Fibroblast of mammary gland (primary cell): Measurements from ENCODE around the gene CDH13.

Experiments
- DNase-seq: peaks from one replicate; pipeline ENCODE4 v3.0.0-alpha.2; 2010; ENCODE audit warnings: low read depth
- H3K4me3 ChIP-seq: 2 replicates; pipeline ENCODE4 v1.5.1; 2011; ENCODE audit warnings: low read depth, mild to moderate bottlenecking, low read length, moderate library complexity; ENCODE audit not compliant: control insufficient read depth
- CTCF ChIP-seq: conservative IDR thresholded peaks from 2 replicates; pipeline ENCODE4 v1.5.1; 2011; ENCODE audit warnings: low read depth, low read length, inconsistent platforms; ENCODE audit not compliant: control insufficient read depth, insufficient read depth

The CDH13 gene

GRCh38 chr16:83685615-83686165 is 1058.9 kb downstream of the CDH13 start:
- TF ChIP-seq CTCF: no peak
- no peak for DNase-seq
- no peak overlapping the region for H3K4me3 ChIP-seq

GRCh38 chr16:83686726-83687125 is 1060.0 kb downstream of the CDH13 start:
- H3K4me3 ChIP-seq: no peak overlapping the region
- no peak for TF ChIP-seq CTCF
- DNase-seq: no peak

GRCh38 chr16:83689385-83689831 is 1062.6 kb downstream of the CDH13 start:
- peak; percentile 82 for DNase-seq
- no peak overlapping the region for H3K4me3 ChIP-seq
- TF ChIP-seq CTCF: no peak

- TF ChIP-seq CTCF: no peak
- H3K4me3 ChIP-seq: no peak overlapping the region
- no peak for DNase-seq
These were observed 1065.5 kb downstream of the CDH13 start for GRCh38 chr16:83692224-83692623.

- no peak overlapping the region for H3K4me3 ChIP-seq
- TF ChIP-seq CTCF: no peak
- no peak for DNase-seq
These were observed 1072.2 kb downstream of the CDH13 start for GRCh38 chr16:83698964-83699363.

- H3K4me3 ChIP-seq: no peak overlapping the region
- TF ChIP-seq CTCF: no peak
- DNase-seq: no peak
These were observed 1073.0 kb downstream of the CDH13 start for GRCh38 chr16:83699817-83700216.

- DNase-seq: no peak
- TF ChIP-seq CTCF: no peak
- no peak overlapping the region for H3K4me3 ChIP-seq
These were observed 1074.1 kb downstream of the CDH13 start for GRCh38 chr16:83700918-83701317.
